Lung (tissue), 12 donors: ENCODE results near the gene DCUN1D1. TPM values are rescaled to one million over a fixed set of nuclear protein-coding genes. Genes with fewer than 3 reads are reported as not detected.

Source experiments
- ATAC-seq: fragments of 200-7000 bp; cut with Tn5 transposase; one replicate; pipeline ENCODE4 v1.9.1; 2020; ENCODE audit warnings: moderate number of reproducible peaks; ENCODE audit not compliant: insufficient read depth, low FRiP score
- DNase-seq, 3 donors: peaks; one replicate each; pipeline ENCODE4 v3.0.0-alpha.2; 2013 to 2017
- H3K27ac ChIP-seq, 2 donors: one replicate each; pipeline ENCODE4 v1.5.1; 2013; ENCODE audit warnings: mild to moderate bottlenecking in 2 of 2, moderate library complexity in 2 of 2, control low read depth in 1 of 2, inconsistent platforms in 1 of 2, low read depth in 1 of 2, low read length in 1 of 2
- H3K27me3 ChIP-seq, 3 donors: one replicate each; pipeline ENCODE4 v1.5.1; 2013; ENCODE audit warnings: low read length in 2 of 3; ENCODE audit not compliant: control insufficient read depth in 3 of 3, insufficient read depth in 3 of 3
- H3K36me3 ChIP-seq, 4 donors: one replicate each; pipeline ENCODE4 v1.5.1; 2013; ENCODE audit warnings: low read length in 4 of 4, mild to moderate bottlenecking in 1 of 4, moderate library complexity in 1 of 4; ENCODE audit not compliant: control insufficient read depth in 4 of 4, insufficient read depth in 4 of 4
- H3K4me1 ChIP-seq, 5 donors: one replicate each; pipeline ENCODE4 v1.5.1; 2013; ENCODE audit warnings: low read length in 5 of 5, mild to moderate bottlenecking in 2 of 5, moderate library complexity in 1 of 5; ENCODE audit not compliant: control insufficient read depth in 5 of 5, insufficient read depth in 5 of 5
- H3K4me3 ChIP-seq: one replicate; pipeline ENCODE4 v1.5.1; 2013; ENCODE audit warnings: mild to moderate bottlenecking, control low read depth, moderate library complexity
- H3K9ac ChIP-seq, 2 donors: one replicate each; pipeline ENCODE4 v1.5.1; 2013; ENCODE audit warnings: low read length in 2 of 2, control low read depth in 1 of 2; ENCODE audit not compliant: insufficient read depth in 1 of 2
- H3K9me3 ChIP-seq, 4 donors: one replicate each; pipeline ENCODE4 v1.5.1; 2013; ENCODE audit warnings: low read length in 3 of 4, mild to moderate bottlenecking in 1 of 4, moderate library complexity in 1 of 4; ENCODE audit not compliant: control insufficient read depth in 4 of 4, insufficient read depth in 3 of 4
- CTCF ChIP-seq: IDR thresholded peaks from 2 replicates; pipeline ENCODE4 v1.5.1; 2012; ENCODE audit warnings: mild to moderate bottlenecking; ENCODE audit errors: control extremely low read depth, extremely low read depth
- WGBS, 2 donors: extraction: QIAGEN DNeasy Blood & Tissue Kit; methylation state at CpG; one replicate each; pipeline ENCODE4 v1.1.7; 2013; 5-methylcytosine and 5-hydroxymethylcytosine counted together
- polyA plus RNA-seq, 2 donors: library from polyadenylated mRNA; stranded (reverse); fragments of 200-250 nt; gene quantifications; one replicate each; pipeline ENCODE4 v1.2.1, GENCODE V29; 2013
- total RNA-seq, 2 donors: library from RNA; depleted of rRNA in 1 of 2; stranded (reverse); fragments of >200 nt in 1 of 2; gene quantifications; one replicate each; pipeline ENCODE4 v1.2.1, GENCODE V29; 2014 to 2021
- donor health status: control.
- donor health status: control.
- donor health status: Bipolar disorder and iron deficiency.
- donor health status: healthy.
- donor health status: DM: yes; HTN: yes; CAD: no.

Gene DCUN1D1
- total and polyA plus RNA-seq, 4 donors, result 6.8 to 54.7 (median 23.5) TPM

- H3K4me3 ChIP-seq, result no peak overlapping the region
- no peak overlapping the region for H3K27ac ChIP-seq
- H3K9me3 ChIP-seq, result no peaks in the 10 kb centered on the region
- ATAC-seq, result no peak
- no peaks in the 10 kb centered on the region for H3K27me3 ChIP-seq
- WGBS, 2 donors, result 88 to 91% methylated on average over 5 of the region's 5 CpGs
- H3K9ac ChIP-seq, result no peak overlapping the region
- no peak for TF ChIP-seq CTCF
- peaks cover 3 to 23% (median 18%) of the 10 kb centered on the region in 4 donors for H3K36me3 ChIP-seq
- no peak for DNase-seq
- no peaks in the 10 kb centered on the region for H3K4me1 ChIP-seq
These were observed 32.0 kb downstream of the DCUN1D1 start for GRCh38 chr3:182948305-182948704.

GRCh38 chr3:182947888-182948287 is 32.5 kb downstream of the DCUN1D1 start:
- H3K4me3 ChIP-seq, result no peak overlapping the region
- H3K4me1 ChIP-seq, result no peaks in the 10 kb centered on the region
- DNase-seq (no peak), ATAC-seq (no peak)
- peaks cover 3 to 22% (median 17%) of the 10 kb centered on the region in 4 donors for H3K36me3 ChIP-seq
- H3K9ac ChIP-seq, result no peak overlapping the region
- no peak for TF ChIP-seq CTCF
- H3K27ac ChIP-seq, result no peak overlapping the region
- no peaks in the 10 kb centered on the region for H3K27me3 ChIP-seq
- H3K9me3 ChIP-seq, result no peaks in the 10 kb centered on the region

- Histone ChIP-seq H3K9me3 (no peaks in the 10 kb centered on the region), H3K36me3 (peaks cover 2 to 18% (median 7%) of the 10 kb centered on the region in 4 donors)
- TF ChIP-seq CTCF, result no peak
These were observed 38.6 kb downstream of the DCUN1D1 start for GRCh38 chr3:182941719-182942118.

GRCh38 chr3:182940266-182940808 is 40.0 kb downstream of the DCUN1D1 start:
- peaks cover 0 to 9% (median 4%) of the 10 kb centered on the region in 4 donors for H3K36me3 ChIP-seq
- TF ChIP-seq CTCF, result no peak
- no peak for DNase-seq
- whole genome bisulfite sequencing, 2 donors, result 89 to 95% methylated on average over 4 of the region's 4 CpGs
- H3K4me1 ChIP-seq, result peaks cover 0 to 2% (median 0%) of the 10 kb centered on the region in 5 donors
- no peak overlapping the region for H3K4me3 ChIP-seq
- no peaks in the 10 kb centered on the region for H3K9me3 ChIP-seq
- ATAC-seq, result no peak
- H3K27me3 ChIP-seq, result no peaks in the 10 kb centered on the region
- H3K9ac ChIP-seq, result no peak overlapping the region
- no peak overlapping the region for H3K27ac ChIP-seq

More at GRCh38 chr3:182941719-182942118, 38.6 kb downstream of the DCUN1D1 start:
- ATAC-seq, result no peak
- no peaks in the 10 kb centered on the region for H3K27me3 ChIP-seq
- 98 to 99% methylated on average over 3 of the region's 3 CpGs for WGBS, 2 donors
- H3K9ac ChIP-seq, result no peak overlapping the region
- no peak overlapping the region for H3K27ac ChIP-seq
- H3K4me1 ChIP-seq, result peaks cover 0 to 2% (median 0%) of the 10 kb centered on the region in 5 donors
- DNase-seq, result no peak
- no peak overlapping the region for H3K4me3 ChIP-seq
